Measurements from ENCODE around the gene FOXI1. TPM values are rescaled to one million over a fixed set of nuclear protein-coding genes. Genes with fewer than 3 reads are reported as not detected.
A peak's percentile ranks its signal among the peaks of the same experiment; 100 is the strongest.

FOXI1 gene
- total RNA-seq, 1 experiment from 2014 or later: 0.44 TPM

- no peaks in the 10 kb centered on the region for H3K9me3 ChIP-seq (ENCODE audit: control insufficient read depth, insufficient read depth, low read depth, low read length)
- no peak overlapping the region for H3K4me3 ChIP-seq (ENCODE audit: low read depth in 2 of 2, low read length in 2 of 2)
- H3K4me1 ChIP-seq (ENCODE audit: control insufficient read depth, insufficient read depth, low read length): no peaks in the 10 kb centered on the region
- POLR2A ChIA-PET: interaction anchor here (0.6 kb wide), 1 partner anchor 42 kb away, joined by 3 read pairs; no protein-coding TSS in a partner anchor
- DNase-seq (ENCODE audit: low read depth, low spot score) (no peak), ATAC-seq (no peak)
- TF ChIP-seq, protein P1, sequence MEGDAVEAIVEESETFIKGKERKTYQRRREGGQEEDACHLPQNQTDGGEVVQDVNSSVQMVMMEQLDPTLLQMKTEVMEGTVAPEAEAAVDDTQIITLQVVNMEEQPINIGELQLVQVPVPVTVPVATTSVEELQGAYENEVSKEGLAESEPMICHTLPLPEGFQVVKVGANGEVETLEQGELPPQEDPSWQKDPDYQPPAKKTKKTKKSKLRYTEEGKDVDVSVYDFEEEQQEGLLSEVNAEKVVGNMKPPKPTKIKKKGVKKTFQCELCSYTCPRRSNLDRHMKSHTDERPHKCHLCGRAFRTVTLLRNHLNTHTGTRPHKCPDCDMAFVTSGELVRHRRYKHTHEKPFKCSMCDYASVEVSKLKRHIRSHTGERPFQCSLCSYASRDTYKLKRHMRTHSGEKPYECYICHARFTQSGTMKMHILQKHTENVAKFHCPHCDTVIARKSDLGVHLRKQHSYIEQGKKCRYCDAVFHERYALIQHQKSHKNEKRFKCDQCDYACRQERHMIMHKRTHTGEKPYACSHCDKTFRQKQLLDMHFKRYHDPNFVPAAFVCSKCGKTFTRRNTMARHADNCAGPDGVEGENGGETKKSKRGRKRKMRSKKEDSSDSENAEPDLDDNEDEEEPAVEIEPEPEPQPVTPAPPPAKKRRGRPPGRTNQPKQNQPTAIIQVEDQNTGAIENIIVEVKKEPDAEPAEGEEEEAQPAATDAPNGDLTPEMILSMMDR (IDR thresholded peaks at IDR 0.05): no peak
- no peak for TF ChIP-seq POLR2AphosphoS5 (IDR thresholded peaks at IDR 0.05; ENCODE audit: low read depth, low read length)
- TF ChIP-seq SIN3A (IDR thresholded peaks at IDR 0.05; ENCODE audit: borderline replicate concordance, insufficient read depth, low read depth, low read length): no peak
- TF ChIP-seq REST (IDR thresholded peaks at IDR 0.05; ENCODE audit: insufficient read depth in 1 of 2, low read depth in 2 of 2, low read length in 1 of 2): no peak
- TF ChIP-seq TCF7L2 (IDR thresholded peaks at IDR 0.05; ENCODE audit: low read depth, low read length): no peak
- H3K27ac ChIP-seq (ENCODE audit: low read length): peak overlapping the region; percentile 76; the same call in 1 of the 2 replicates
- no peaks in the 10 kb centered on the region for H3K27me3 ChIP-seq (ENCODE audit: control insufficient read depth, insufficient read depth, low read length)
- BruUV-seq (replicated peaks): no TSS peak
- intact Hi-C loops (cut with micrococcal nuclease; ENCODE audit: unreplicated experiment): no loop called here
- no peaks in the 10 kb centered on the region for H3K36me3 ChIP-seq (ENCODE audit: control insufficient read depth, insufficient read depth, low read length)
- CTCF ChIA-PET: no interaction called here
- in situ Hi-C loops (cut with HindIII; ENCODE audit: low pct_unique_long_range_greater_than_20kb, low sequenced_read_pairs): no loop called here
Measured at GRCh38 chr5:170141636-170142035, 35.9 kb downstream of the FOXI1 start.

DNA sequence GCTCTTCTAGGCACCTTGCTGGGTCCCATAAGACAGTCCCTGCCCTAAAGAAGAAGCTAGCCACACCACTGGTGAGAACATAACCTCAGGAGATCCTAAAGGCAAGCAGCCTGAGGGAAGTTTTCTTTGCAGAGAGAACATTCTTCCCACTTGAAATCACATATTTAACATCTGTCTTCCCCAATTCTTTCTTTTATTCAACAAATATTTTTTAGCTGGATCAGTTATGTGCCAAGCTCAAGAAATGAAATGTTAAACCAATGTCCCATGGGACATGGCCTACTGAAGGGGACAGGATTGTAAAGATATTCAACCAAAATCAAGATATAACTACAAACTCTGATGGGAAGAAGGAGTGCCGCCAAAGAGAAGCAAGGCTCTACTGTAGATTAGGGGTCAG is 36.5 kb downstream of the FOXI1 start:
- CTCF ChIA-PET: no interaction called here
- intact Hi-C loops (cut with micrococcal nuclease; ENCODE audit: unreplicated experiment): no loop called here
- no TSS peak for BruUV-seq (replicated peaks)
- Histone ChIP-seq H3K4me3 (ENCODE audit: low read depth in 2 of 2, low read length in 2 of 2) (no peak overlapping the region), H3K9me3 (ENCODE audit: control insufficient read depth, insufficient read depth, low read depth, low read length) (no peaks in the 10 kb centered on the region), H3K27me3 (ENCODE audit: control insufficient read depth, insufficient read depth, low read length) (no peaks in the 10 kb centered on the region), H3K4me1 (ENCODE audit: control insufficient read depth, insufficient read depth, low read length) (no peaks in the 10 kb centered on the region), H3K27ac (ENCODE audit: low read length) (peak overlapping the region; percentile 76), H3K36me3 (ENCODE audit: control insufficient read depth, insufficient read depth, low read length) (no peaks in the 10 kb centered on the region)
- ATAC-seq (no peak), DNase-seq (ENCODE audit: low read depth, low spot score) (no peak)
- no peak for TF ChIP-seq REST (IDR thresholded peaks at IDR 0.05; ENCODE audit: insufficient read depth in 1 of 2, low read depth in 2 of 2, low read length in 1 of 2)
- no peak for TF ChIP-seq SIN3A (IDR thresholded peaks at IDR 0.05; ENCODE audit: borderline replicate concordance, insufficient read depth, low read depth, low read length)
- no peak for TF ChIP-seq TCF7L2 (IDR thresholded peaks at IDR 0.05; ENCODE audit: low read depth, low read length)
- no peak for TF ChIP-seq POLR2AphosphoS5 (IDR thresholded peaks at IDR 0.05; ENCODE audit: low read depth, low read length)
- TF ChIP-seq, protein P1 (IDR thresholded peaks at IDR 0.05): no peak
- POLR2A ChIA-PET: interaction anchor here (0.6 kb wide), 2 partner anchors 42 to 1271 kb away, joined by 3 read pairs; no protein-coding TSS in a partner anchor
- in situ Hi-C loops (cut with HindIII; ENCODE audit: low pct_unique_long_range_greater_than_20kb, low sequenced_read_pairs): no loop called here

Measured in Panc1 (cell line).